Measurements from ENCODE around the gene TNK1. TPM values are rescaled to one million over a fixed set of nuclear protein-coding genes. Genes with fewer than 3 reads are reported as not detected.

TNK1 gene
- total and polyA plus RNA-seq, 4 experiments from 2014 or later: 1.7 to 15.9 (median 8.0) TPM

DNA sequence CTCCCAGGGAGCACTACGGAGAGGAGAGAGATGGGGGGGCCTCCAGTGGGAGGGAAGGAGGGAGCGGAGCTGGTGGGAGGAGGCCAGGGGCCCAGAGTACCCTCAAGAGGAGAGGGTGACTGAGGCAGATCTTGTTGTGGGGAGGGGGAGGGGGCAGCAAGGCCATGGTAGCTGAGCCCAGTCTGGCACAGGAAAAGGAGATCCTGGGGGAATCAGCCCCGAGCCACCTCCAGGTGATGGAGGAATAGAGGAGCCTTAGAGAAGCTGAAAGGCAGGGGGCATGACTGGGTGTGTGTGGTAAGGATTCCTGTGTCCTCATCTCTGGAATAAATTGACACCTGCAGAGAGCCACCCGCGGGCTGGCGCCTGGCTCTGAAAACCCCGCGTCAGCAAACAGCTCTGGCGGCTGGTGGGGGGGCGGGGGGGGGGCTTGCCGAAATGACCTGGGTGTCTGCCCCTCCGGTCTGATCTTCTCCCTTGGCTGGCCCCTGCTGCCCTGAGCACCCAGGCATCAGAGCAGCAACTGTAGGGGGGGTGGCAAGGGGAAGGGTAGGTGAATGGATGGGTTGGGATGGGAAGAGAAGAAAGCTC lies 25.4 kb downstream of the TNK1 start:
- H3K36me3 ChIP-seq (ENCODE audit: insufficient read depth, low read length): no peaks in the 10 kb centered on the region
- H3K36me3 Mint-ChIP-seq: peaks cover 0 to 7% of the 10 kb centered on the region in 2 donors
- H3K4me1 ChIP-seq (ENCODE audit: insufficient read depth, low read length): peaks cover 17% of the 10 kb centered on the region
- CTCF ChIA-PET (ENCODE audit: partially characterized antibody): no interaction called here
- no peaks in the 10 kb centered on the region for H3K9me3 Mint-ChIP-seq
- intact Hi-C loops (cut with micrococcal nuclease): no loop called here
- POLR2A ChIA-PET (ENCODE audit: partially characterized antibody): interaction anchor here (3.4 kb wide), 1 partner anchor 22 kb away, joined by 14 read pairs; no protein-coding TSS in a partner anchor
- no peaks in the 10 kb centered on the region for H3K27me3 ChIP-seq (ENCODE audit: insufficient read depth, low read length)
- H3K4me1 Mint-ChIP-seq: peaks cover 15 to 48% (median 20%) of the 10 kb centered on the region in 4 donors
- H3K27ac Mint-ChIP-seq: peak overlapping the region in 4 of 7 donors; percentile 22 to 91 (median 66)
- no peaks in the 10 kb centered on the region for H3K9me3 ChIP-seq (ENCODE audit: control insufficient read depth in 1 of 2, low read length in 2 of 2)
- H3K4me3 Mint-ChIP-seq: peak overlapping the region in 7 of 8 donors; percentile 48 to 81 (median 66)
- no peak overlapping the region for H3K4me3 ChIP-seq (ENCODE audit: low read length in 2 of 2)
- H3K27me3 Mint-ChIP-seq: peaks cover 2% of the 10 kb centered on the region in 2 donors
- DNase-seq: no peak
- H3K27ac ChIP-seq (ENCODE audit: low read depth, low read length): no peak overlapping the region

DNA sequence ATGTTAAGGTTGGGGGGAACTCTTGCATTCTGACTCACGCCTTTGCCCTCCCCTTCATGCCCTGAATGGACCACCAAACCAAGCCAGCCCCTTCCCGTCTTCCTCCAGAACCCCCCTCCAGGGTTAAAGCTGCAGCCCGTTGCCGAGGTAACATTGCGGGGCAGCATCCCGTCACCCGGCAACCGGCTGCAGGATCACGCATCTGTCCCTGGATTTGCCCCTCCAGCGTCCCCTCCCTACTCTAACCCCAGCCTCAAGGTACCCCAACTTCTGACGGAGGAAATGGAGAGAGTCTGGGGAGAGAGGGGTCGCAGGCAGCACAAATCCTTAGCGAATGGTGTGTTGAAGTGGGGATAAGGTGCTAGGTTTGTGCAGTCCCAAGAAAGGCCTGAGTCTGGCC lies 26.2 kb downstream of the TNK1 start:
- H3K9me3 Mint-ChIP-seq: no peaks in the 10 kb centered on the region
- CTCF ChIA-PET (ENCODE audit: partially characterized antibody): no interaction called here
- peaks cover 17% of the 10 kb centered on the region for H3K4me1 ChIP-seq (ENCODE audit: insufficient read depth, low read length)
- no peak overlapping the region for H3K4me3 ChIP-seq (ENCODE audit: low read length in 2 of 2)
- POLR2A ChIA-PET (ENCODE audit: partially characterized antibody): interaction anchor here (1.4 to 3.4 kb wide), 3 partner anchors 23 to 96 kb away, joined by 3 to 18 read pairs (median 14); partner anchors contain the start of gene TMEM102
- H3K4me1 Mint-ChIP-seq: peaks cover 11 to 48% (median 16%) of the 10 kb centered on the region in 4 donors
- intact Hi-C loops (cut with micrococcal nuclease): no loop called here
- no peaks in the 10 kb centered on the region for H3K27me3 ChIP-seq (ENCODE audit: insufficient read depth, low read length)
- H3K9me3 ChIP-seq (ENCODE audit: control insufficient read depth in 1 of 2, low read length in 2 of 2): no peaks in the 10 kb centered on the region
- no peak overlapping the region for H3K27ac ChIP-seq (ENCODE audit: low read depth, low read length)
- H3K27me3 Mint-ChIP-seq: peaks cover 2% of the 10 kb centered on the region in 2 donors
- no peaks in the 10 kb centered on the region for H3K36me3 ChIP-seq (ENCODE audit: insufficient read depth, low read length)
- no peak for DNase-seq
- peaks cover 0 to 7% of the 10 kb centered on the region in 2 donors for H3K36me3 Mint-ChIP-seq
- H3K4me3 Mint-ChIP-seq: peak overlapping the region in 1 of 8 donors; percentile 35
- H3K27ac Mint-ChIP-seq: no peak overlapping the region

DNA sequence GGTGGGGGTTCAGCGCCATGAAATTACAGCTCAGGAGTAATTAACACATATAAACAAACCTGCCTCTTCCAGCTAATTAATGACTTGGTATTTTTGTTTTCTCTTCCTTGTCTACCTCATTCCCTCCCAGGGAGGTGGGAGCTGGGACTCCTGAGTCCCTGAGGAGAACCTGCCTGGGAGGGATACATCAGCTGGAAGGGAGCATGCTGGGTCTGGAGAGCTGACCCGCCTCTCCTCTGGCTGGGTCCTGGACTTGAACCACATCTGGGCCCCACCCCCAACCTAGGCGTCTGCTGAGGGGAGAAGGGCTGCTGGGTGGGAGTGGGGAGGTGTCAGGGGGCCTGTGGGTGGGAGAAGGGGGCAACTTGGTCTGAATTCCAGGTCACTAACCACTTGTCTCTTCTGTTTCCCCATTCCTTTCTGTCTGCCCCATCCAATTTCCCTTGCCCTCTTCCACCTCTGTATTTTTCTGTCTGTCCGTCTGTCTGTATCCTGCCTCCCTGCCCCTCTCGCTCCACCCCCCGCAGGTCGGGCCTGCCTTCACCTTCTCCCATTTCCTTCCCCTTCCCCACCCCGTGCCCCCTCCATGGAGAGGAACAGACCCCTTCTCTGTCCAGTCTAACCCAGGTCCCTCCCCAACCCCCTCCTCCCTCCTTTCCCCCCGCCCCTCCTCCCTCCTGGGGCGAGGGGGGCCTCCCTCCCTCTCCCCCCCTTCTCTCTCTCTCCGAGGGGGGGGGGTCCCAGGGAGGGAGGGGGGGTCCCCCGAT lies 26.8 kb downstream of the TNK1 start, which contains the start of gene NLGN2:
TSS of gene NLGN2 (plus strand) at position 361 of the 767 bp plus-strand sequence. CDS start 411 bp downstream, outside the sequence.
- H3K4me1 Mint-ChIP-seq: peaks cover 11 to 47% (median 16%) of the 10 kb centered on the region in 4 donors
- Histone ChIP-seq H3K9me3 (ENCODE audit: control insufficient read depth in 1 of 2, low read length in 2 of 2) (no peaks in the 10 kb centered on the region), H3K27ac (ENCODE audit: low read depth, low read length) (no peak within 1 kb of the TSS), H3K4me3 (ENCODE audit: low read length in 2 of 2) (no peak within 1 kb of the TSS), H3K27me3 (ENCODE audit: insufficient read depth, low read length) (no peaks in the 10 kb centered on the region), H3K36me3 (ENCODE audit: insufficient read depth, low read length) (no peaks in the 10 kb centered on the region), H3K4me1 (ENCODE audit: insufficient read depth, low read length) (peaks cover 16% of the 10 kb centered on the region)
- H3K9me3 Mint-ChIP-seq: no peaks in the 10 kb centered on the region
- CTCF ChIA-PET (ENCODE audit: partially characterized antibody): interaction anchor here (1.0 kb wide), 2 partner anchors 52 to 153 kb away, joined by 3 to 4 read pairs; no protein-coding TSS in a partner anchor
- no peak for DNase-seq
- POLR2A ChIA-PET (ENCODE audit: partially characterized antibody): interaction anchor here (1.4 to 3.4 kb wide), 3 partner anchors 23 to 95 kb away, joined by 3 to 18 read pairs (median 14); partner anchors contain the start of gene TMEM102
- peaks cover 2% of the 10 kb centered on the region in 2 donors for H3K27me3 Mint-ChIP-seq
- H3K4me3 Mint-ChIP-seq: peak within 1 kb of the TSS in 7 of 8 donors; percentile 35 to 69 (median 59)
- H3K36me3 Mint-ChIP-seq: peaks cover 0 to 7% of the 10 kb centered on the region in 2 donors
- H3K27ac Mint-ChIP-seq: peak within 1 kb of the TSS in 1 of 7 donors; percentile 52
- intact Hi-C loops (cut with micrococcal nuclease): no loop called here

DNA sequence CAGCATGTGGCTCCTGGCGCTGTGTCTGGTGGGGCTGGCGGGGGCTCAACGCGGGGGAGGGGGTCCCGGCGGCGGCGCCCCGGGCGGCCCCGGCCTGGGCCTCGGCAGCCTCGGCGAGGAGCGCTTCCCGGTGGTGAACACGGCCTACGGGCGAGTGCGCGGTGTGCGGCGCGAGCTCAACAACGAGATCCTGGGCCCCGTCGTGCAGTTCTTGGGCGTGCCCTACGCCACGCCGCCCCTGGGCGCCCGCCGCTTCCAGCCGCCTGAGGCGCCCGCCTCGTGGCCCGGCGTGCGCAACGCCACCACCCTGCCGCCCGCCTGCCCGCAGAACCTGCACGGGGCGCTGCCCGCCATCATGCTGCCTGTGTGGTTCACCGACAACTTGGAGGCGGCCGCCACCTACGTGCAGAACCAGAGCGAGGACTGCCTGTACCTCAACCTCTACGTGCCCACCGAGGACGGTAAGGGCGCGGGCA lies 27.4 kb downstream of the TNK1 start:
- no peaks in the 10 kb centered on the region for H3K36me3 ChIP-seq (ENCODE audit: insufficient read depth, low read length)
- CTCF ChIA-PET (ENCODE audit: partially characterized antibody): interaction anchor here (1.0 kb wide), 2 partner anchors 52 to 152 kb away, joined by 3 to 4 read pairs; no protein-coding TSS in a partner anchor
- peak; percentile 33 to 55 (median 37) for DNase-seq
- Mint-ChIP-seq H3K9me3 (no peaks in the 10 kb centered on the region), H3K27ac (no peak overlapping the region), H3K27me3 (peaks cover 2% of the 10 kb centered on the region in 2 donors), H3K36me3 (peaks cover 0 to 7% of the 10 kb centered on the region in 2 donors), H3K4me1 (peaks cover 7 to 41% (median 10%) of the 10 kb centered on the region in 4 donors), H3K4me3 (peak overlapping the region in 3 of 8 donors; percentile 52 to 59 (median 59))
- H3K4me1 ChIP-seq (ENCODE audit: insufficient read depth, low read length): peaks cover 10% of the 10 kb centered on the region
- H3K27me3 ChIP-seq (ENCODE audit: insufficient read depth, low read length): no peaks in the 10 kb centered on the region
- POLR2A ChIA-PET (ENCODE audit: partially characterized antibody): interaction anchor here (1.4 to 3.4 kb wide), 4 partner anchors 24 to 94 kb away, joined by 3 to 18 read pairs (median 14); partner anchors contain the start of gene TMEM102
- no peak overlapping the region for H3K4me3 ChIP-seq (ENCODE audit: low read length in 2 of 2)
- no peak overlapping the region for H3K27ac ChIP-seq (ENCODE audit: low read depth, low read length)
- intact Hi-C loops (cut with micrococcal nuclease): no loop called here
- H3K9me3 ChIP-seq (ENCODE audit: control insufficient read depth in 1 of 2, low read length in 2 of 2): no peaks in the 10 kb centered on the region

DNA sequence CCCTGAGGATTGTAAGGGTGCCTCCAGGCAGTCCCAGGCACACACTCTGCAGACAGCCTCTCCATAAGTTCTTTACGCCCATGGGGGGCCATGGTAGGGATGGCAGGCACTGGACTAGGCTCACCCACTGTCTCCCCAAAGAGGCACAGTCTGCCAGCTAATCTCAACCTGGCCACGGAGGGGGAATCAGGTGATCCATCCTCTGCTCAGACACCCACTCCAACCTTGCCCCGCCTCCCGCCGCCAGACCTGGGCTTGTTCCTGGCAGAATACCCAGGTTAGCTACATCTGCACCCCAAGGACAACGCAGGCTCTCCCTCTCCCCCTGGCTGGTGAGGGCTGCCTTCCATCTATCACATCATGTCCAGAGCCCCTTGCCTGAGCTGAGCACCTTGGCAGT lies 28.0 kb downstream of the TNK1 start:
- Mint-ChIP-seq H3K36me3 (peaks cover 0 to 6% of the 10 kb centered on the region in 2 donors), H3K27me3 (peaks cover 2% of the 10 kb centered on the region in 2 donors), H3K4me3 (peak overlapping the region in 4 of 8 donors; percentile 11 to 72 (median 40)), H3K4me1 (peaks cover 6 to 35% (median 10%) of the 10 kb centered on the region in 4 donors), H3K9me3 (no peaks in the 10 kb centered on the region), H3K27ac (peak overlapping the region in 3 of 7 donors; percentile 12 to 86 (median 57))
- H3K4me3 ChIP-seq (ENCODE audit: low read length in 2 of 2): no peak overlapping the region
- intact Hi-C loops (cut with micrococcal nuclease): no loop called here
- peaks cover 8% of the 10 kb centered on the region for H3K4me1 ChIP-seq (ENCODE audit: insufficient read depth, low read length)
- H3K27ac ChIP-seq (ENCODE audit: low read depth, low read length): no peak overlapping the region
- POLR2A ChIA-PET (ENCODE audit: partially characterized antibody): interaction anchor here (1.9 to 2.7 kb wide), 2 partner anchors 24 to 27 kb away, joined by 13 to 18 read pairs; partner anchors contain the start of gene TMEM102
- no peaks in the 10 kb centered on the region for H3K36me3 ChIP-seq (ENCODE audit: insufficient read depth, low read length)
- CTCF ChIA-PET (ENCODE audit: partially characterized antibody): interaction anchor here (1.0 kb wide), 1 partner anchor 152 kb away, joined by 3 read pairs; no protein-coding TSS in a partner anchor
- DNase-seq: peak in 1 of 5 donors; percentile 39
- no peaks in the 10 kb centered on the region for H3K27me3 ChIP-seq (ENCODE audit: insufficient read depth, low read length)
- H3K9me3 ChIP-seq (ENCODE audit: control insufficient read depth in 1 of 2, low read length in 2 of 2): no peaks in the 10 kb centered on the region

DNA sequence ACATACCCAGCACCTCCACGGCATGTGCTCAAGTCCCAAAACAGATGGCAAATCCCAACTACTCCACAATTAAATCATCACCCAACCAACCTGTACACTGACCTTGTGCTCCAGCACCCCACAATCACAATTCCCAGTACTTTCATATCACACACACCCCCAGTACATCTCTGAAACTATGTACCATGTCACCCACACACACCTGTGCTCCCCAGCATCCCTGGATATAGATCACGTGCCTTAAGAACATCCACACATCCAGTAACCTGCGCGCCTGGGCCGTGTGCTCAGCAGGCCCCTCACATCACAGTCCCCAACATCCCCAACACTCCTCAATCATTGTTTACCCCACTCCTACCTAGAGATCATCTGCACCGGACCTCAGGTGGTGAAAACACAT lies 28.8 kb downstream of the TNK1 start:
- H3K36me3 ChIP-seq (ENCODE audit: insufficient read depth, low read length): no peaks in the 10 kb centered on the region
- ChIA-PET CTCF (ENCODE audit: partially characterized antibody) (no interaction called here), POLR2A (ENCODE audit: partially characterized antibody) (interaction anchor here (1.9 to 2.7 kb wide), 2 partner anchors 25 to 26 kb away, joined by 13 to 18 read pairs; partner anchors contain the start of gene TMEM102)
- DNase-seq: no peak
- Mint-ChIP-seq H3K27ac (peak overlapping the region in 2 of 7 donors; percentile 83 to 86), H3K9me3 (no peaks in the 10 kb centered on the region), H3K27me3 (peaks cover 2% of the 10 kb centered on the region in 2 donors), H3K4me1 (peaks cover 5 to 27% (median 8%) of the 10 kb centered on the region in 4 donors), H3K36me3 (no peaks in the 10 kb centered on the region), H3K4me3 (peak overlapping the region in 2 of 8 donors; percentile 16 to 24)
- H3K4me3 ChIP-seq (ENCODE audit: low read length in 2 of 2): no peak overlapping the region
- H3K27me3 ChIP-seq (ENCODE audit: insufficient read depth, low read length): no peaks in the 10 kb centered on the region
- peaks cover 8% of the 10 kb centered on the region for H3K4me1 ChIP-seq (ENCODE audit: insufficient read depth, low read length)
- no peaks in the 10 kb centered on the region for H3K9me3 ChIP-seq (ENCODE audit: control insufficient read depth in 1 of 2, low read length in 2 of 2)
- intact Hi-C loops (cut with micrococcal nuclease): no loop called here
- no peak overlapping the region for H3K27ac ChIP-seq (ENCODE audit: low read depth, low read length)

Data from CD4-positive, alpha-beta memory T cell (primary cell).